Gastrocnemius medialis (tissue), 4 donors: ENCODE data around the gene KCNK2.

Experiments used
- CTCF ChIP-seq, 5 experiments: fragments of 450-650 bp in 3 of 5; fragments of 200-600 bp in 2 of 5; sonication (generic) in 2 of 5; IDR thresholded peaks in 4 of 5; conservative IDR thresholded peaks in 1 of 5; 1 replicate in 4 of 5; 2 replicates in 1 of 5; pipeline ENCODE4 v1.5.1; 2016 to 2019; ENCODE audit warnings: antibody characterized with exemption in 5 of 5, mild to moderate bottlenecking in 3 of 5, moderate library complexity in 3 of 5
- POLR2A ChIP-seq, 2 donors: fragments of 450-650 bp; IDR thresholded peaks; one replicate each; pipeline ENCODE4 v1.6.1; 2017; ENCODE audit warnings: antibody characterized with exemption in 2 of 2, mild to moderate bottlenecking in 2 of 2, moderate library complexity in 2 of 2

- no peak for TF ChIP-seq CTCF (IDR thresholded peaks at IDR 0.05 in 4 of 5, conservative IDR thresholded peaks at IDR 0.05 in 1 of 5)
- TF ChIP-seq POLR2A (IDR thresholded peaks at IDR 0.05) = no peak
Observed at GRCh38 chr1:215106067-215106466, 23.5 kb downstream of the KCNK2 start.
